Fibroblast of lung (primary cell): Measurements from ENCODE around the gene OTOG. TPM values are rescaled to one million over a fixed set of nuclear protein-coding genes. Genes with fewer than 3 reads are reported as not detected.

Experiments
- DNase-seq, 2 donors: peaks; one replicate each; pipeline versions ENCODE4 v3.0.0 to v3.0.0-alpha.2; 2010; ENCODE audit warnings: low read depth in 2 of 2
- H2AFZ ChIP-seq: 2 replicates; pipeline ENCODE4 v1.5.1; 2012; ENCODE audit warnings: low read length, control low read depth, inconsistent platforms
- H3K27ac ChIP-seq: 2 replicates; pipeline ENCODE4 v1.5.1; 2011; ENCODE audit warnings: low read length, control low read depth; ENCODE audit not compliant: insufficient read depth
- H3K27me3 ChIP-seq: 2 replicates; pipeline ENCODE4 v1.5.1; 2011; ENCODE audit warnings: mild to moderate bottlenecking, low read length; ENCODE audit not compliant: control insufficient read depth, insufficient read depth
- H3K36me3 ChIP-seq: 2 replicates; pipeline ENCODE4 v1.5.1; 2011; ENCODE audit warnings: low read length; ENCODE audit not compliant: control insufficient read depth, insufficient read depth
- H3K4me1 ChIP-seq: 2 replicates; pipeline ENCODE4 v1.5.1; 2011; ENCODE audit warnings: low read length; ENCODE audit not compliant: control insufficient read depth, insufficient read depth; ENCODE audit errors: extremely low read depth
- H3K4me2 ChIP-seq: 2 replicates; pipeline ENCODE4 v1.5.1; 2011; ENCODE audit warnings: low read length, control low read depth; ENCODE audit not compliant: insufficient read depth; ENCODE audit errors: extremely low read depth
- H3K4me3 ChIP-seq, 4 experiments: fragments of 200-600 bp in 1 of 4; sonication (generic) in 1 of 4; replicated peaks in 1 of 4; 2 replicates each; pipeline ENCODE4 v1.5.1; 2011 to 2016; ENCODE audit warnings: low read length in 4 of 4, low read depth in 3 of 4, mild to moderate bottlenecking in 3 of 4, control low read depth in 2 of 4, inconsistent platforms in 1 of 4, mixed read lengths in 1 of 4; ENCODE audit not compliant: insufficient read depth in 1 of 4; ENCODE audit errors: control extremely low read depth in 1 of 4
- H3K79me2 ChIP-seq: 2 replicates; pipeline ENCODE4 v1.5.1; 2012; ENCODE audit warnings: mild to moderate bottlenecking, low read length, inconsistent platforms; ENCODE audit not compliant: control insufficient read depth, insufficient read depth
- H3K9ac ChIP-seq: 2 replicates; pipeline ENCODE4 v1.5.1; 2011; ENCODE audit warnings: mild to moderate bottlenecking, low read length, control low read depth; ENCODE audit not compliant: insufficient read depth
- H3K9me3 ChIP-seq: 2 replicates; pipeline ENCODE4 v1.5.1; 2012; ENCODE audit warnings: low read depth, low read length; ENCODE audit not compliant: control insufficient read depth, insufficient read depth
- H4K20me1 ChIP-seq: 2 replicates; pipeline ENCODE4 v1.5.1; 2011; ENCODE audit warnings: low read length; ENCODE audit not compliant: control insufficient read depth, insufficient read depth; ENCODE audit errors: extremely low read depth
- EZH2 ChIP-seq: IDR thresholded peaks from 2 replicates; pipeline ENCODE4 v1.5.1; 2012; ENCODE audit warnings: low read length, control low read depth, mild to moderate bottlenecking; ENCODE audit errors: missing control alignments
- polyA plus RNA-seq, 2 donors: library from polyadenylated mRNA; depleted of rRNA in 1 of 2; stranded (reverse) in 1 of 2; unstranded in 1 of 2; fragments of >200 nt; gene quantifications; 2 replicates each; pipeline ENCODE4 v1.2.1, GENCODE V29; 2011 to 2012; ENCODE audit warnings: missing spikeins in 1 of 2
- total RNA-seq: library from RNA; depleted of rRNA; stranded (reverse); fragments of >200 nt; gene quantifications from 2 replicates; pipeline ENCODE4 v1.2.1, GENCODE V29; 2014
- TF ChIP-seq, protein P1 (sequence below), 2 donors: IDR thresholded peaks in 1 of 2; conservative IDR thresholded peaks in 1 of 2; 1 replicate in 1 of 2; 2 replicates in 1 of 2; pipeline ENCODE4 v1.5.1; 2011 to 2012; ENCODE audit warnings: low read length in 2 of 2, control low read depth in 1 of 2, inconsistent platforms in 1 of 2, low read depth in 1 of 2, mild to moderate bottlenecking in 1 of 2

The OTOG gene
- total and polyA plus RNA-seq, 2 donors (not counting 1 experiment from before 2014, with no cell fraction given) = not detected

DNA sequence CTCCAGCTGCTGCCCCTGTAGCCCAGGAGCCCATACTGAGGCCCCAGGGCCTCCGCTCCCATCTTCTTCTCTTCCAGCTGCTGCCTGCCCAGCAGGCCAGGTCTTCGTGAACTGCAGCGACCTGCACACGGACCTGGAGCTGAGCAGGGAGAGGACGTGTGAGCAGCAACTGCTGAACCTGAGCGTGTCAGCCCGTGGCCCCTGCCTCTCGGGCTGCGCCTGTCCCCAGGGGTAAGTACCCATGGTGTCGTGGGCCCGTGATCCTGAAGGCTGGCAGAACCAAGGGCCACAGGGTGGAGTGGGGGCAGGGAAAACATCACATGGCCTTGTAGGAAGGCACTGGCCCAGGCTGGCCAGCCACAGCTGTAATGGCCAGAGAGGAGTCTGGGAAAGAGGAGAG is 31.2 kb downstream of the OTOG start:
- Histone ChIP-seq H3K27me3 (no peaks in the 10 kb centered on the region), H2AFZ (no peak overlapping the region), H3K4me3 (no peak overlapping the region), H3K36me3 (no peaks in the 10 kb centered on the region), H3K79me2 (no peaks in the 10 kb centered on the region), H3K27ac (no peak overlapping the region), H3K9ac (no peak overlapping the region), H3K4me2 (no peak overlapping the region), H3K9me3 (no peaks in the 10 kb centered on the region), H3K4me1 (no peaks in the 10 kb centered on the region), H4K20me1 (no peaks in the 10 kb centered on the region)
- no peak for DNase-seq
- TF ChIP-seq, protein P1, sequence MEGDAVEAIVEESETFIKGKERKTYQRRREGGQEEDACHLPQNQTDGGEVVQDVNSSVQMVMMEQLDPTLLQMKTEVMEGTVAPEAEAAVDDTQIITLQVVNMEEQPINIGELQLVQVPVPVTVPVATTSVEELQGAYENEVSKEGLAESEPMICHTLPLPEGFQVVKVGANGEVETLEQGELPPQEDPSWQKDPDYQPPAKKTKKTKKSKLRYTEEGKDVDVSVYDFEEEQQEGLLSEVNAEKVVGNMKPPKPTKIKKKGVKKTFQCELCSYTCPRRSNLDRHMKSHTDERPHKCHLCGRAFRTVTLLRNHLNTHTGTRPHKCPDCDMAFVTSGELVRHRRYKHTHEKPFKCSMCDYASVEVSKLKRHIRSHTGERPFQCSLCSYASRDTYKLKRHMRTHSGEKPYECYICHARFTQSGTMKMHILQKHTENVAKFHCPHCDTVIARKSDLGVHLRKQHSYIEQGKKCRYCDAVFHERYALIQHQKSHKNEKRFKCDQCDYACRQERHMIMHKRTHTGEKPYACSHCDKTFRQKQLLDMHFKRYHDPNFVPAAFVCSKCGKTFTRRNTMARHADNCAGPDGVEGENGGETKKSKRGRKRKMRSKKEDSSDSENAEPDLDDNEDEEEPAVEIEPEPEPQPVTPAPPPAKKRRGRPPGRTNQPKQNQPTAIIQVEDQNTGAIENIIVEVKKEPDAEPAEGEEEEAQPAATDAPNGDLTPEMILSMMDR (conservative IDR thresholded peaks at IDR 0.05 in 1 of 2, IDR thresholded peaks at IDR 0.05 in 1 of 2; ENCODE audit: low read depth in 1 of 2, low read length in 2 of 2) = no peak
- TF ChIP-seq EZH2 = no peak

DNA sequence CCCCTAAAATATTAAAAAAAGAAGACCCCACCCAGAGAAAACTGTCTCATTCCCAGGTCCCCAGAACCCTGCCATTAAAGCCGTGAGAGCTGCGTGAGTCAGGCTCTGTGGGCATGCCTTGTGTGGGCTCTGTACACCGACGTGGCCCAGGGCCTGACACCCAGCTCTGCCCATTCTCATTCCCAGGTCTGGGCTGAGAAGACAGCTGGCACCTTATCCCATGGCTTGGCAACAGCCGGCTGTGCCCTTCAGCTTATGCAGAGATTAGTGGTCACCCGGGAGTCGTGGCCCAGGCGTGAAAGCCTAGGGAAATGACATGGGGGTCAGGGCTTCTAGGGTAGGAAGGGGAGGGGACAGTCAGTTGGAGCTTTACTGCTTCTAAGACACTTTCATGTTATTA is 31.9 kb downstream of the OTOG start:
- no peaks in the 10 kb centered on the region for H3K36me3 ChIP-seq
- H3K79me2 ChIP-seq = no peaks in the 10 kb centered on the region
- no peaks in the 10 kb centered on the region for H3K9me3 ChIP-seq
- no peak overlapping the region for H3K27ac ChIP-seq
- DNase-seq = no peak
- TF ChIP-seq, protein P1 (conservative IDR thresholded peaks at IDR 0.05 in 1 of 2, IDR thresholded peaks at IDR 0.05 in 1 of 2; ENCODE audit: low read depth in 1 of 2, low read length in 2 of 2) = no peak
- H2AFZ ChIP-seq = no peak overlapping the region
- H4K20me1 ChIP-seq = no peaks in the 10 kb centered on the region
- no peaks in the 10 kb centered on the region for H3K27me3 ChIP-seq
- H3K9ac ChIP-seq = no peak overlapping the region
- no peak overlapping the region for H3K4me3 ChIP-seq
- no peak overlapping the region for H3K4me2 ChIP-seq
- no peaks in the 10 kb centered on the region for H3K4me1 ChIP-seq

DNA sequence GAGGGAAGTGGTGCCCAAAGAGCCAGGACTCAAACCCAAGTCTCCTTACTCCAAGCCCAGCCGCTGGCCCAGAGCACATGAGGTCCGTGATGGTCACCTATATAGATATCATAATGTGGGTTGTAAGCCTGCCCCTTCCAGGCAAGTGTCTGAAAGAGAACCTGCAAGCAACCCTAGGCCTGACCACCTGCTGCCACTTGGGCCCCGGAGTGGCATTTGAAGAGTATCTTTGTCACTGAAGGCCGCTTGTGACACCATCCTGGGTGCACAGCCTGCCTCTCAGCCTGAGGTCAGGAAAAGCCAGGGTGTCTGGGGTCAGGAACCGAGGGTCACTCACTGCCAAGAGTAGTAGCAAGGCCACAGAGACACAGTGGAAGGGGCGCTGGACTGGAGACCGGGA is 32.4 kb downstream of the OTOG start:
- Histone ChIP-seq H3K4me2 (no peak overlapping the region), H3K9ac (no peak overlapping the region), H3K4me3 (no peak overlapping the region), H3K27ac (no peak overlapping the region), H3K4me1 (no peaks in the 10 kb centered on the region), H4K20me1 (no peaks in the 10 kb centered on the region), H3K79me2 (no peaks in the 10 kb centered on the region), H2AFZ (no peak overlapping the region), H3K36me3 (no peaks in the 10 kb centered on the region), H3K9me3 (no peaks in the 10 kb centered on the region), H3K27me3 (no peaks in the 10 kb centered on the region)
- no peak for TF ChIP-seq EZH2
- TF ChIP-seq, protein P1 (conservative IDR thresholded peaks at IDR 0.05 in 1 of 2, IDR thresholded peaks at IDR 0.05 in 1 of 2; ENCODE audit: low read depth in 1 of 2, low read length in 2 of 2) = no peak
- no peak for DNase-seq
